GM08714 (cell line): Measurements from ENCODE around the gene MACROH2A2.
"Not testable (repeated sequence)": the region's sequence is repeated elsewhere in the genome, so short reads cannot be mapped to it uniquely, and the experiment has no call there.

Source experiments
- H3K4me3 ChIP-seq: fragments of 200-500 bp; sonication (Bioruptor generic); 2 replicates; pipeline ENCODE4 v1.5.1; 2014; ENCODE audit warnings: mild to moderate bottlenecking, low read length, inconsistent platforms
- ZNF274 ChIP-seq: IDR thresholded peaks from 2 replicates; pipeline ENCODE4 v1.6.1; 2012; ENCODE audit warnings: mild to moderate bottlenecking, low read depth, low read length

The MACROH2A2 gene

DNA sequence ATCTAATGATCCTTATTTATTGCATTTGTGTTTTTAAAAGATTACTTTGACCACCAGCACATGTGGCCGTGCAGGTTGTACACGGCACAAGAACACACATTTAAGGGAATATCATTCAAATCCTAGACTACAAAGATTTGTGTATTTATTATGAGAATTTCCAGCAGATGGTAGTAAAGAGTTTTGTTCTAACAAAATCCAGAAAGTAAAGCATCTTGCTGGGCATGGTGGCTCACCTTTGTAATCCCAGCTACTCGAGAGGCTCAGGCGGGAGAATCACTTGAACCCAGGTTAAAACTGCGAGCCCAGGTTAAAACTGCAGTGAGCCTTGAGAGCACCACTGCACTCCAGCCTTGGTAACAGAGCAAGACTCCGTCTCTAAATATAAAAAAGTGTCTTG, 31.5 kb downstream of the MACROH2A2 start:
- no peak overlapping the region for H3K4me3 ChIP-seq
- no peak for TF ChIP-seq ZNF274

DNA sequence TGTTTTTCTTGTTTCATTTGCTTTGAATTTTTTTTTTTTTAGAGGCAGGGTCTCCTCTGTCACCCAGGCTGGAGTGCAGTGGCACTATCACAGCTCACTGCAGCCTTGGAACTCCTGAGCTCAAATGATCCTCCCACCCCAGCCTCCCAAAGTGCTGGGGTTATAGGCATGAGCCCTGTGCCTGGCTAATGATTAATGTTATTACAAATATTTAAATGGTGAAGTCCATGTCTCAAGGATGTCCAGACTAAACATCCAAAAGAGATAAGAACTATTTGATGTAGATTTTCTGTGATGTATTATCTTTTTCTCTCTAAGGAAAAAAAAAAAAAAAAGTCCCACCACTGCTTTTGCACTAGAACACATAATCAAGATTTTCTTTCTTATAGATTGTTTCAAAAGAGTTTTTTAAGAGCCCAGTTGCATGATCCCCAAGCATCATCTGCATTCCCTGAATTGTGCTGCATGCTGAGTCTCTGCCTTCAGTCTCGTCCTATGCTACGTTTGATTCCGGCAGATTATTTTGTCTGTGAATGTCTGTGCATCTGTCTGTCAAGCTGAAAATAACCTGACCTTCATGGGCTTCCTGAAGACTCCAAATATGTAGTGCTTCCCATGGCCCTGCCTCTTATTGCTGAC, 33.4 kb downstream of the MACROH2A2 start:
- TF ChIP-seq ZNF274 = no peak
- H3K4me3 ChIP-seq = no peak overlapping the region

DNA sequence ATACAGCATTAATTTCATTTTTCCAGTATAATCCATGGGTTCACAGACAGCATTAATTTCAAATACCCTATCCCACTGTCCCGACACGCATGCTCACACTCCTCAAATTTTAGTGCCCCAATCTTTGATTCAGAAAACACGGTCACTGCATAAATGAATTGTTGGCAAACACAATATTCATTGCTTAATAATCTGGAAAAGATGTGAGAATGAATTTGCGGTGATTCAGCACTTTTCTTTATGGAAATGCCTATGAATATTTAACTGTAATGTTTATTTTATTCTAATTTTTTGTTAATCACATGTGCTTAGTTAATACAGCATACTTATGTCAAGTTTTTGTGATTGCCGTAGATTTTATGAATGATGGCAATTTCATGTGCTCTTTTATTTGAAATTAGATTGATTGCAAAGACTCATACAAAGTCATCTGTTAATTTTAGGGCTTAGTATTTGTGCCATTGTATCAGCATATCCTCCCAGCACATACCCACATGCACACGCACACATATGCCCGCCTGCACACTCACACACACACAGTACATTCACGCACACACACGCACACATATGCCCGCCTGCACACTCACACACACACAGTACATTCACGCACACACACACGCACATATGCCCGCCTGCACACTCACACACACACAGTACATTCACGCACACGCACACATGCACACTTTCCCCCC, 35.1 kb downstream of the MACROH2A2 start:
- no peak overlapping the region for H3K4me3 ChIP-seq
- no peak for TF ChIP-seq ZNF274

DNA sequence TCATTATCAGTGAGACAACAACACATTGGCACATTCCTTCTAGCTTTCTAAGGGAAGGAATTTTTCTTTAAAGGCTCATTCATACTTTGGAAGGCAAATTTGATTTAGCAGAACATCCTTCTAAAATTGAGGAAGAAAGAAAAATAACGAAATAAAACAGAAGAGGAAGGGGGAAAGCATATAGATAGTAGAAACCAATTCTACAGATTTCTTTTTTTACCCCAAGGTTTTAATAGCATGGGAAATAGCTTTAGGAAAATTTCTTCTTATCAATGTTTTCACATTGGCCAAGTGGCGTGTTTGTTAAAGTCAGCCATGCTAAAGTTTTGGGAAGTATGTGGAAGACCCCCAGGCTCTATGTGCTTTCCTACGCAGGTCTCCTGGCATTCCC, 35.7 kb downstream of the MACROH2A2 start:
- no peak for TF ChIP-seq ZNF274
- H3K4me3 ChIP-seq = no peak overlapping the region

DNA sequence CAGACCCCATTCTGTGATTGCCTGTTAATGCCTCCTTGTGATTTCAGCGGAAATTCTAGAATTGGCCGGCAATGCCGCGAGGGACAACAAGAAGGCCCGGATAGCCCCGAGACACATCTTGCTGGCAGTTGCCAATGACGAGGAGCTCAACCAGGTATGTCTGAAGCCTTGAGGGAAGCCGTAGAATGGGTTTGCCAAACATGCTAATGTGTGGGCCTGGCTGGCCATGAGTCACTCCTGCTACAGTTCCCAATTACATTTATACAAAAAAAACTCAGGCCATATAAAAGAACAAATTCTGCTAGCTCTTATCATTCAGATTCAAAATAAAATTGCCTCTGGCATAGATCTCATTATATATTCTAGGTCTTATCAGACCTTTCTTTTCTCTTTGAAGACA, 37.4 kb downstream of the MACROH2A2 start:
- H3K4me3 ChIP-seq = no peak overlapping the region
- TF ChIP-seq ZNF274 = no peak

DNA sequence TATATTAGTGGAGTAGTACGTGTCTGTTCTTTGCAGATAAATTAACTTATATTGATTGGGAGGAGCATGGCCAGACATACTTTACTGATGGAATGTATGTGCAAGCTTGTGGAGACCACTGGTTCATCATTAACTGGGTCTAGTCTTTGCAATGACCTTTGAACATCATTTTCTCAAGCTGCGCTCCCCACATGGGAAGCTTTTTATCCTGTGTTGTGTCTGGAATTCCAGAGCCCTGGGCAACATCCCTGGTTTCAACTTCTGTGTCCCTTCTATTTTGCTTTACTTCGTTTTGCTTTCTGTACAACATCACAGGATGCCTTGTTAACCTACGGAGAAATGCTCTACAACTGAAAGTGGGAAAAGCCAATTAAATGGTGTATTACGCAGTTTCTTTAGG, 38.3 kb downstream of the MACROH2A2 start:
- TF ChIP-seq ZNF274 = no peak
- H3K4me3 ChIP-seq = no peak overlapping the region

DNA sequence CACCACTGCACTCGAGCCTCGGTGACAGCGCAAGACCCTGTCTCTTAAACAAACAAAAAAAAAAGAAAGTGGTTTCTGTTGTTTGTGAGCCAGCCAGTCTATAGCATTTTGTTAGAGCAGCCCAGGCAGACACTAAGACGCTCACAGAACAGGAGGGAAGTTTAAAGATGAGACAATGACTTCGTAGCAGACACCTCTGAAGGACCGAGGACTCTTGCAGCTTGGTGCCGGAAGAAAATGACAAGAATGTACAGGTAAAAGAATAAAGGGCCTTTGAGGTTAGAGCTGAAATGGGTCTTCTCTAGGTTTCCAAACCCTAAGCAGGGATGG, 39.7 kb downstream of the MACROH2A2 start:
- TF ChIP-seq ZNF274 = no peak
- H3K4me3 ChIP-seq = no peak overlapping the region

DNA sequence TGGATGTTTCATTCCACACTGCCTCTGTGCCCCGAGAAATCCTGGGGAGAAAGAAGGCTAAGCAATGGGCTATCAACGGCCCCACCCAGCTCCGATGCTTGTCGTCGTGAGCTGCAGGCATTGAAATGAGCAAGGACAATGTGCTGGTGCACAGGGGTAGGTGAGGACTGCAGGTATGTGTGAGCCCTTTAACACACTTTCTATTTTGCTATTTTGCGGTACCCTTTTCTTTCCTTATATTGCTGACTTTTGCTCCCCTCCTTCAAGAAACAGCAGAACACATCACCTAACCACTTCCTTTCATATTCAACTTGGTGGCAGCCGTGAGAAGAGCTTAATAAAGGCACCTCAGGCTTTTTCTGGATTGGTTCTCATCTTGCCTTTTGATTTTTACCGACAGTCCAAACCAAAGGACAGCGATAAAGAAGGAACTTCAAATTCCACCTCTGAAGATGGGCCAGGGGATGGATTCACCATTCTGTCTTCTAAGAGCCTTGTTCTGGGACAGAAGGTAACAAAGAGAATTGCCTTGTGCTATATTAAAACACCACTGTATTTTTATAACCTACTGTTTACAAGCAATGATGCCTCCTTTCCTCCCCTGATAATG, 40.8 kb downstream of the MACROH2A2 start:
- H3K4me3 ChIP-seq = no peak overlapping the region
- TF ChIP-seq ZNF274 = no peak

DNA sequence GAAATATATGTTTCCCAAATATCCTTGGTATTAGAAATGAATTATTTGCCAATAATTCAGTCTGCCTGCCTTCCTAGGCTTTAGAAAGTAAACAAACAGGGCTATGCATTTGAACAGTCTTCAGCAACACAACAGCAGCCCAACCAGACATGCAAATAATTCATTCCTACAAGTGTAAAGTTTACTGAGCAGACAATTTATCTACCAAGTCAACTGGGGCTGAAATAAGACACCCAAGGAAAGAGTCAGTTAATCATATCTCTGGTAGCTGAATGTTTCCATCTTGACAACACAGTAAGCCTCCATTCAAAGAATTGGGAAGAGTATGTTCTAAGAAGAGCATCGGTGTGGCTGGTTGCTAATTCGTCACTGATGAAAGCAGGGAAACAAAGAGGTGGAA, 41.6 kb downstream of the MACROH2A2 start:
- TF ChIP-seq ZNF274 = no peak
- H3K4me3 ChIP-seq = no peak overlapping the region

DNA sequence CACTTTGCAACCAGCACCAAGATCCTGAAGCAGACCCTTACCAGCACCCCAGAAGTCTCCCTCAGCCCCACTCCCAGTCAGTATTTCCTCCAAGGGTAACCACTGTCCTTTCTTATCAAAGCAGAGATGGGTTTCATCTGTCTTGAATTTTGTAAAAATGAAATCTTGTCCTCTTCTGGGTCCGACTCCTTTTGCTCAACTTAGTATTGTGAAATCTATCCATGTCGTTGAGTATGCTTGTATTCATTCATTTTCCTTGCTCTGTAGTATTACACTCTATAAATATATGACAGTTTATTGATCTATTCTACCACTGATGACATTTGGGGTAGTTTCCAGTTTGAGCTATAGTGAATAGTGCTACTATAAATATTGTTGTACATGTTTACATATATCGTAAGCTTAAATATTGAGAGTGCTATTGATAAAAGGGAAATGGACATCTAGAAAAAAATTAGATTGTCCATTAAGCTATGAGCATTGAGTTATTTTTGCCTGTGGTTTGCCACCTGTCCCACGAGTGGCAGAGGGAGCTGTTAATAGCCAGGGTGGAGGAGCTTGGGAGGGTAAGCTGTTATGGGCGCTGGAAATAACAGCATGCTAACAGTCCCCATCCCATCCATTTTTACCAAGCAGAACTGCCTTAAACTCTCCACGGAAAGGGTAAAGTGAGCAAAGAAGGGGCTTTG, 43.5 kb downstream of the MACROH2A2 start:
- TF ChIP-seq ZNF274 = no peak

DNA sequence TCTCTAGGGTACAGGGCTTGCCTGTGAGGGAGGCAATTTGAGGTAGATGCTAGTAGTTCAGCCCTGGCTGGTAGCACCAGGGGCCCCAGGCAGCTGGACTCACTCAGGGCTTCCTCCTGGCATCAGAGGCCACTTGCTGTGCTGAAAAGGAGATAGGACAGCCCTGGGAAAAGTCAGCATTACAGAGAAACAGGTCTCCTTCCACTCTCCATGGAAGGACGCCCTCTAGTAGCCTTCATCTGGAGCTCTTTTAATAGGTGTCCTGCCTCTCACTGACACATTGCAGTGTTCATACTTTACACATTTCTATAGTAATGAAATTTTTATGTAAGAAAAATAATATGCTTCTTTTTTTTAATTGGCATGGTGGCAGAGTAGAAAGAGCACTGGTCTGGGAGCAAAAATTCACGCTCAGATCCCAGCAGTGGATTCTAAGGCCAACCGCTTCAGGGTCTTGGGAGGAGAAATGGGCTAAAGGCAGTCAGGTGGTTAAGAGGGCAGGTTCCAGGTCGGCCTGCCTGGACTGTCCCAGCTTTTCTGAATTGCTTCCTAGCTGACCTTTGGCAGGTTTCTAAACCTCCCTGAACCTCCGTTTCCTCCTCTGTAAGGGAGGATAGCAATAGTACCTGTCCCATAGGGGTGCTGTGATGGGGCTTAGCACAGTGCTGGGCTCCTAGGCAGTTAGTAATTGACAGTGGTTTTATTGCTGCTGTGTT, 44.2 kb downstream of the MACROH2A2 start:
- no peak overlapping the region for H3K4me3 ChIP-seq
- no peak for TF ChIP-seq ZNF274

More for the DNA sequence above, 43.5 kb downstream of the MACROH2A2 start:
- no peak overlapping the region for H3K4me3 ChIP-seq

DNA sequence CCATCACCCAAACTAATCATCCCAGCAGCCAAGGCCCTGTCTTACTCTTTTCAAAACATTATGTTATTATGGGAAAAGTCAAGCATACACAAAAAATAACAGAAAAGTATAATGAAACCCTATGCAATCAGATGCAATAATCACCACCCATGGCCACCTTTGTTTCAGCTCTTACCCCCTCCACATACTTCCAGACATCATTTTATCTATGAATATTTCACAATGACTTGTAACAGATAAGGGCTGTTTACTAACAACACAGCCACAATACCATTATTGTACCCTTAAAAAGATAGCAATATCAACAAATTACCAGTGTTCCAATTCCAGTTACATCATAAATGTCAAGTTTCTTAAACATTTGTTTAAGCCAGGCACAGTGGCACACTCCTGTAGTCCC, 44.8 kb downstream of the MACROH2A2 start:
- no peak overlapping the region for H3K4me3 ChIP-seq
- no peak for TF ChIP-seq ZNF274

DNA sequence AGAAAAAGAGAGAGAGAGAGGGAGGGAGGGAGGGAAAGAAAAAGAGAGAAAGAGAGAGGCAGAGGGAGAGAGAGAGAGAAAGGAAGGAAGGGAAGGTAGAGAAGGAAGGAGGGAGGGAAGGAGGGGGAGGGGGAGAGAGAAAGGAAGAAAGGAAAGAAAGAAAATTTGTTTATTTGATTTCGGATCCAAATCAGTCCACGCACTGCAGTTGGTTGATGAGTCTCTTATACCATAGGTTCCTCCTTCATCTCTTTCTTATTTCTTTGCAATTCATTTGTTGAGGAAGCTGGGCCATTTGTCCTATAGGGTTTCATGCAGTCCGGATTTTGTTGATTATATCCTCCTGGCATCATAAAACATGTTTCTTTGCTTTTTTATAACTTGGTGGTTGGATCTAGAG, 45.6 kb downstream of the MACROH2A2 start:
- no peak overlapping the region for H3K4me3 ChIP-seq
- TF ChIP-seq ZNF274 = no peak

DNA sequence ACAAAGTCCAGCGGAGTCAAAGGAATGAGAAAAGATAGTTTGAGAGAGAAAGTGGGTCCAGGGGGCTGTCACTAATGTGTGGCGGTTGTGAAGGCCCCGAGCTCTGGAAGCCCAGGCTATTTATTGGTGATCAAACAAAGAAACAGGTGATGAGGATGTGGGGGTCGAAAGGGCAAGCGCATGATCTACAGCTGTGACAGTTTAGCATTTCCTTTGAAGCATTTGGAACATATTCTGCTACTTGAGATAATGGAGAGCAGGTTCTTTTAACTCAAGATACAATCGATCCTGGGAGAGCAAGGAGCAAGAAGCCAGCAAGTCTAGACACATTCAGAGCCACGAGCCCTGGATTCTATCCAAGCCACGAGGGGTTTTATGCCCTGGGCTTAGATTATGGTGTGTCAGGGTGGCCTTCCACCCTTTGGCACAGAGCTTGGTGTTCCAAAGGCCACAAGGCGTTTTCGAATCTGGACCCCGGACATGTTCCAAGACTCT, 48.5 kb downstream of the MACROH2A2 start:
- H3K4me3 ChIP-seq = not testable (repeated sequence)

DNA sequence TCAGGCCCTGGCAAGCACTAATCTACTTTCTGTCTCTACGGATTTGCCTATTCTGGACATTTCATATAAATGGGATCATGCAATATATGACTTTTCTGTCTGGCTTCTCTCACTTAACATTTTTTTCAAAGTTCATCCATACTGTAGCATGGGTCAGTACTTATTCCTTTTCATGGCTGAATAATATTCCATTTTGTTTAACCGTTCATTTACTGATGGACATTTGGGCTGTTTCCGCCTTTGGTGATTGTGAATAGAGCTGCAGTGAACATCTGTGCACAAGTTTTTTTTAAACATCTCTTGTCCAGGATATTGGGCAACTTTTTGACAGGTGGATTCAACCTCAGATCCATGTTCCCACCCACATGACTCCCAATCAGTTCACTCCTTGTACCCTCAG, 49.0 kb downstream of the MACROH2A2 start:
- H3K4me3 ChIP-seq = no peak overlapping the region
- TF ChIP-seq ZNF274 = no peak
